T47D (cell line): Measurements from ENCODE around the gene SEC63.
"Not testable (repeated sequence)": the region's sequence is repeated elsewhere in the genome, so short reads cannot be mapped to it uniquely, and the experiment has no call there.

ENCODE experiments used
- DNase-seq, 2 experiments: peaks; one replicate each; pipeline versions ENCODE4 v3.0.0 to v3.0.0-alpha.2; 2011 to 2012; ENCODE audit warnings: low read depth in 1 of 2, low spot score in 1 of 2
- JUND ChIP-seq: IDR thresholded peaks from 2 replicates; pipeline ENCODE4 v1.6.1; 2012; ENCODE audit warnings: low read depth
- in situ Hi-C: cut with HindIII; loops from 2 replicates; pipeline ENCODE4 v1.10.0; 2016; ENCODE audit warnings: low sequenced_read_pairs, low pct_unique_long_range_greater_than_20kb

SEC63 gene

GRCh38 chr6:107957909-107958688 lies at the start of gene SEC63:
Gene SEC63 (minus strand): TSS chr6:107958208. CDS start chr6:107958009, 199 bp downstream.
- peak; percentile 90 to 97 for DNase-seq
- in situ Hi-C loops = no loop called here
- no peak for TF ChIP-seq JUND

- no peak for TF ChIP-seq JUND
- in situ Hi-C loops = no loop called here
- DNase-seq = peak in 1 of 2 experiments; percentile 55
These were observed 48.0 kb upstream of the SEC63 start for GRCh38 chr6:108005961-108006360.

GRCh38 chr6:108004861-108005260 lies 46.9 kb upstream of the SEC63 start:
- no peak for DNase-seq
- in situ Hi-C loops = no loop called here
- TF ChIP-seq JUND = no peak

GRCh38 chr6:108002365-108003221 lies 44.6 kb upstream of the SEC63 start:
- in situ Hi-C loops = no loop called here
- no peak for TF ChIP-seq JUND
- peak in 1 of 2 experiments; percentile 61 for DNase-seq

DNA sequence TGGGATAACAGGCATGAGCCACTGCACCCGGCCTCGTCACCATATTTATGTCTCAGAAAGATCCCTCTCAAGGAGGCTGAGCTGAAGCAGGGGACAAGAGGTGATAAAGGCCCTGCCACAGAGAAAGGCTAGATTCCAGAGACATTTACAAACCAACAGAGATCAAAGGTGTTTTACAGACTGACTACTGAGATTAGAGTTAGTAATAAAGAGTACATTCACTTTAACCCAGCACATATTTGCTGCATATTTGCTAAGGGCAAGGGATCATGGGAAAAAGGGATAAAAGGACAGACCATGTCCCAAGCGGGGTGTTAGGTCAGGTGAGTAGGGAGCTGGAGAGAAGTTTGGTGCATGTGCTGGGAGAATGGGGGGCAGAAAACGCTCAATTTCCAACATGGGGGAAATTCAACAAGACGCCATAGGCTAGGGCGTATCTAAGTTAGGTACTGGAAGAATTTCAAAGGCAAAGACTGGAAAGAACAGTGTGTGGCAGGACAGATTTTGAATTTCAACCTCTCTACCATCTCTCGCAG lies 43.8 kb upstream of the SEC63 start:
- DNase-seq = no peak
- no peak for TF ChIP-seq JUND
- in situ Hi-C loops = no loop called here

- DNase-seq, in situ Hi-C loops: not testable (repeated sequence)
These were observed 42.3 kb upstream of the SEC63 start for GRCh38 chr6:108000259-108000658.

- no peak for TF ChIP-seq JUND
- in situ Hi-C loops = no loop called here
- DNase-seq = no peak
These were observed 41.3 kb upstream of the SEC63 start for GRCh38 chr6:107999341-107999740.

DNA sequence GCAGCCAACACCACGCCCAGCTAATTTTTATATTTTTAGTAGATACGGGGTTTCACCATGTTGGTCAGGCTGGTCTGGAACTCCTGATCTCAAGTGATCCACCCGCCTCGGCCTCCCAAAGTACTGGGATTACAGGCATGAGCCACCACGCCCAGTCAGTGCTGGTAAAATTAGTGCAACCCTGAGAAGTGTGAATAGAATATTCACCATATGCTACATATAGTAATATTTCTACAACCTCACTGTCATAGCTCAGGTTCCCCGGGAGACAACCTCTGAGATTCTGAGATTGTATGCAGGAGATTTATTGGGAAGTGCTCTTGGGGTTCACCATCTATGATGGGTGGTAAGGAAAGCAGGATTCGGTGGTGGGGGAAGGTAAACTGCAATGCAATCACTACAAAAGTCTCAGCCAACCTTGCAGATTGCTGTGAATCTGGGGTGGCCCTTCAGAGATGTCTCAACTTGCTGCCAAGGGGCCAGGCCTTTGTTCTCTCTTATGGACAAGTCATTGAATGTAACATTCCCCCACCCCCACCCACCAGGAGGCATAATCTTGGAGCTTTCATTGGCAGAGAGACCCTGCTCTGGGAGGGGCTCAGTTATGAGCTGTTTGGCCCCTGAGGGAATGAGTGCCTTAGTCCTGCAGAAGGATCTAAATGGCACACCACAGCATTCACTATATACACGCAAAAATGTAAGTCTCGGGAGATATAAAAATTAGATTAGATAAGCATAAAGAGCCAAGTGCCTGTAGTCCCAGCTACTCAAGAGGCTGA lies 34.0 kb upstream of the SEC63 start:
- in situ Hi-C loops = no loop called here
- DNase-seq = no peak
- TF ChIP-seq JUND = no peak

DNA sequence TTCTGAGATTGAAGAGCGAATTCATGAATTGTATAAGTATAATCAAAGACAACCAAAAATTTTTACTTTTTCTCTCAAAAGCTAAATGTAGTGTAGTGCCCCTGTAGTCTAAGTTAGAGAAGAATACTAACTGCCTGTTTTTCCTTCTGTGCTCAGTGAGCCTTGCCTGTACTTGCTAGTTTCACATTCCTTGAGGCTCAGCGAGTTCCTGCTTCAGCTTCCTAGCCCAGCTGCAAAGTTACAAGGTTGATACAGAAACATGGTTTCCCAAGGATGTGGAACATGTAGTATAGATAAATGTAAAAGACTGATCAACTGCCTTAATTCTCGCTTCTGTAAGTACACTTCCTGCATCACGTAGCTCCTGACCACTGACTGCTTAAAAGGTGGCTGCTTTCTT lies 33.1 kb upstream of the SEC63 start:
- no peak for DNase-seq
- TF ChIP-seq JUND = no peak
- in situ Hi-C loops = no loop called here

DNA sequence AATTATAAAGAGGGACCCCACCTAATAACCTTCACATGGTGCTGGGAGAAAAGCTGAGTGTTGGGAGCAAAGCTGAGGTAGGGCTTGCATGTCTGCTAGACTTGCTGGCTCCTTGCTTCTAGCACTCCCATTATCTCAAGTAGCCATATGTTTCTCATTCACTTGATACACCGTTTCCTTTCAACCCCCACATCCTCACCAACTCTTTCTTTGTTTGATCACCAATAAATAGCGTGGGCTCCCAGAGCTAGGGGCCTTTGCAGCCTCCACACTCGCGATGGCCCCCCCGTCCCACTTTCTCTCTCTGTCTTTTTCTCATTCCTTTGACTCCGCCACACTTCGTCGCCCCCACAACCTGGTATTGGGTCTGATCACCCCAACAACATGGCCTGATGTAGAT lies 32.6 kb upstream of the SEC63 start:
- DNase-seq, in situ Hi-C loops: not testable (repeated sequence)

DNA sequence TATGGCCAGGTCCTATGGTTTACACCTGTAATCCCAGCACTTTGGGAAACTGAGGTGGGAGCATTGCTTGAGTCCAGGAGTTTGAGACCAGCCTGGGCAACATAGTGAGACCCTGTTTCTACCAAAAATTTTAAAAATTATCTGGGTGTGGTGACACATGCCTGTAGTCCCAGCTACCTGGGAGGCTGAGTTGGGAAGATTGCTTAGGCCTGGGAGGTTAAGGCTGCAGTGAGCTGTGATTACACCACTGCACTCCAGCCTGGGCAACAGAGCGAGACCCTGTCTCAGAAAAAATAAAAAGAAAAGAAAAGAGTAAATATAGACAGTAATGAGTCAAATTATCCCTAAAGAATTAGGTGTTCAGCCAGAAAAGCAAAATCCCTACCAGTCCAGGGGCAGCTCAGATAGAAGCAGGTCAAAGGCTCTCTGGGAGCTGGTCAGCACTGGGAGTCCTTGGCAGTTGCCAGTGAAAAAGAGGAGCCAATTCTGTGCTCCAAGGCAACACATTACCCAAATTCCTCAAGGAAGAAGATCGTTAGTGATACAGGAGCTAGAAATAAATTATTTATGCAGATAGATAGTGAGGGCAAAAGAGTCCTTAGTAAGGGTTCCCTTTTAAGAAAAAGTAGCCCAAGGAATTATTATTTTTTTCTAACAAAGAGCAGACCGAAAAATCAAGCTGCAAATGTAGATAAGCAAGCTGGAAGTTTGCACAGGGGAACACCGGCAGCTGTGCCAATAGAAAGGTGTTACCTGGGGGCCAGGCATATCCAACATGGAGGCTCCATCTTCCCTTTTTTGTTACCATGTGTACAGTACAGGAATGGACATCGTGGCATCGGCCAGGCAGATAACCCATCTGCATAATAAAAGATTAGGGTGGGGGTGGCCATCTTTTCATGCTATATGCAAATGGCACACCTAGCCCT lies 31.4 kb upstream of the SEC63 start:
- TF ChIP-seq JUND = no peak
- DNase-seq = no peak
- in situ Hi-C loops = no loop called here

- no peak for TF ChIP-seq JUND
- in situ Hi-C loops = no loop called here
- no peak for DNase-seq
These were observed 30.6 kb upstream of the SEC63 start for GRCh38 chr6:107988570-107988969.
